Medulla oblongata (tissue), 1 donor: ENCODE measurements around the gene CAPN8.
"Not testable (repeated sequence)": the region's sequence is repeated elsewhere in the genome, so short reads cannot be mapped to it uniquely, and the experiment has no call there.

Source experiments
- DNase-seq: peaks from one replicate; pipeline ENCODE4 v3.0.0-alpha.2; 2015; ENCODE audit errors: extremely low spot score

The CAPN8 gene

DNA sequence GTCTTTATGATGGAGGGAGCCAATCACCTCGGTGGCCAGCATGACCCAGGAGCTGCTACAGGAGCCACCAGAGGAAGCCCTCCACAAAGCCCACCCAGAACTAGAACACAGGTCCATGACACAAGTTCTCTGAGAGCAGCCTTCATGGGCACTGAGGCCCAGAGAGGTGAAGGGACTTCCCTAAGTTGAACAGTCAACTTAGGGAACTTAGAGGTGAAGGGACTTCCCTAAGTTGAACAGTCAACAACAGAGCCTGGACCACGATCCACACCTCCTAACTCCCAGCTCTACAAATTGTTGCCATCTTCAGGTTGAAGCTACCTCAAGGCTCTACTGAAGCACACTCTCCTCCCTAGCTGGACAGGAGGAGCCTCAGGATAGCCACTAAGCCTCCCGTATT is 139.5 kb downstream of the CAPN8 start:
- DNase-seq: no peak

DNA sequence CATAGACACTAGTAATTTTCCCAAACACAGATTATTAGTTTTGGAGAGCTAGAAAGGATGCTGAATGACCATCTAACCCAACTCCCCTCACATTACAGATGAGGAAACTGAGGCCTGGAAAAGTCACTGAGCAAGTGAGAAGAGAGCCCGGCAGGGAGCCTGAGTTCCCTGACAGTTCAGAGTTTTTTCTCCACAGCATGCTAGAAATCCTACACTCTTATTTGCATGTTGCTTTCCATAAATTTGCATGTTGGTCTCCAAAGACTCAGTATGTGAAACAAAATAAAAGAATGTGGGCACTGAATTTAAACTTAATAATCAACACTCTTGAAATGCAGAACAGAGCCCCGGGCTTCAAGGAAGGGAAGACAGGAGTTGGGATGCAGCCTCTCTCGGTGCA is 140.0 kb downstream of the CAPN8 start:
- no peak for DNase-seq

DNA sequence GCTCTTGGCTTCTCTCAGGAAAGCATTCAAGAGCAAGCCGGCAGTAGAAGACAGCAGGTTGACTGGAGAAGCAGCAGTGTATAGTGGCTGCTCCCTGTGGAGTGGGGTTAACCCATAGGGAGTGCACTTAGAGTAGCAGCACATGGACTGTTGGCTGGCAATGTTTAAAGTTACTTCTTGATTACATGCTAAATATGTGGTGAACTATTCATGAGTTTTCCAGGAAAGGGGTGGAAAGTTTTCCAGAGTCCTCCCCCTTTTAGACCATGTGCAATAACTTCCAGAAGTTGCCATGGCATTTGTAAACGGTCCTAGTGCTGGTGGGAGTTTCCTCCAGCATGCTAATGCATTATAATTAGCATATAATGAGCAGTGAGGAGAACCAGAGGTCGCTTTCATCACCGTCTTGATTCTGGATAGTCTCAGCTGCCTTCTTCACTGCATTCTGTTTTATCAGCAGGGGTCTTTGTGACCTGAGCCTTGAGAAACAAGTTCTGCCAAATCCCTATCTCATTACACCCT is 140.5 kb downstream of the CAPN8 start:
- no peak for DNase-seq

- no peak for DNase-seq
Measured at GRCh38 chr1:223521150-223521549, 144.4 kb downstream of the CAPN8 start.

DNA sequence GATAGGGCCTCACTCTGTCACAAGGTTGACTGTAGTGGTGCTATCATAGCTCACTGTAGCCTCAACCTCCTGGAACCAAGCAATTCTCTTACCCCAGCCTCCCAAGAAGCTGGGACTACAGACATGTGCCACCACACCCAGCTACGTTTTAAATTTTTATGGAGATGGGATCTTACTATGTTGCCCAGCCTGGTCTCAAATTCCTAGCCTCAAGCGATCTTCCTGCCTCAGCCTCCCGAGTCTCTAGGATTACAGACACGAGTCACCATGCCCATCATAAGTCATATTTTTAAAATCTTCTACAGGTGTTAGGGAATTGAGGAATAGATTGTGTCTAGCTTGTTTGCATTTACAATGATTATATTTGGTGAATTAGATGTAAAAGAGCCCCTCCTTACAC is 145.3 kb downstream of the CAPN8 start:
- no peak for DNase-seq

DNA sequence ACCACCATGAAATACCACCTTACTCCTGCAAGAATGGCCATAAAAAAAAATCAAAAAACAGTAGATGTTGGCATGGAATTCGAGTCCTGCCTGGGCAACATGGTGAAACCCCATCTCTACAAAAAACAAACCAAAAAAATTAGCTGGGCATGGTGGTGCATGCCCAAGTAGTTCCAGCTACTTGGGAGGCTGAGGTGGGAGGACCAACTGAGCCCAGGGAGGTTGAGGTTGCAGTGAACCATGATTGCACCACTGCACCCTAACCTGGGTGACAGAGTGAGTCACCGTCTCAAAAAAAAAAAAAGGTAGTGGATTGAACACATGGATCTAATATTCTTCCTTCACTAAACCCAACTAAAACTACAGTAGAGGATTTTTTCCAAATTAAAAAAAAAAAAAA is 146.4 kb downstream of the CAPN8 start:
- DNase-seq: no peak

DNA sequence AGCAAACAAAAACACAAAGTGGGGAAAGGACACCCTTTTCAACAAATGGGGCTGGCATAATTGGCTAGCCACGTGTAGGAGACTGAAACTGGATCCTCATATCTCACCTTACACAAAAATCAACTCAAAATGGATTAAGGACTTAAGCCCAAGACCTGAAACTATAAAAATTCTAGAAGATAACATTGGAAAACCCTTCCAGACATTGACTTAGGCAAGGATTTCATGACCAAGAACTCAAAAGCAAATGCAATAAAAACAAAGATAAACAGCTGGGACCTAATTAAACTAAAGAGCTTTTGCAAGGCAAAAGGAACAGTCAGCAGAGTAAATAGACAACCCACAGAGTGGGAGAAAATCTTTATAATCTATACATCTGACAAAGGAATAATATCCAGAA is 146.9 kb downstream of the CAPN8 start:
- not testable (repeated sequence) for DNase-seq

- no peak for DNase-seq
Measured at GRCh38 chr1:223515926-223516325, 149.6 kb downstream of the CAPN8 start.

DNA sequence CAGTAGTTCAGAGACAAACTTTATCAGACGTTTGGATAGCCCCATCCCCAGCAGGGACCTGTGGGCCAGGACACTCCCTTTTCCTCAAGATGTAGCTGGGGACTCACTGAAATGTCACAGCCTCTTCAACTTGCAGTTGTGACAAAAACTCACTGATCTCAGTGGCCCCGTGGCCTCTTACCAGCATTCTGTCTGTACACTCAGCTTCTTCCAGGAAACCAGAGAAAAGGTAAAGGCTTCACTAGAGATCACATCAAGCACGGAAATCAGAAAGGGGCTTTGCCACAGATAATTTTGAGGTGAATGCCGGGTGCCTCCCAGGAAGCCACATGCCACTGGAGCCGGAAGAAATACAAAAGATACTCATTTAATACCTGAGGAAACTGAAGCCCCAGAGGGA is 150.1 kb downstream of the CAPN8 start:
- no peak for DNase-seq

GRCh38 chr1:223514644-223515043 is 150.9 kb downstream of the CAPN8 start:
- DNase-seq: no peak

GRCh38 chr1:223513309-223513708 is 152.2 kb downstream of the CAPN8 start:
- DNase-seq: no peak

DNA sequence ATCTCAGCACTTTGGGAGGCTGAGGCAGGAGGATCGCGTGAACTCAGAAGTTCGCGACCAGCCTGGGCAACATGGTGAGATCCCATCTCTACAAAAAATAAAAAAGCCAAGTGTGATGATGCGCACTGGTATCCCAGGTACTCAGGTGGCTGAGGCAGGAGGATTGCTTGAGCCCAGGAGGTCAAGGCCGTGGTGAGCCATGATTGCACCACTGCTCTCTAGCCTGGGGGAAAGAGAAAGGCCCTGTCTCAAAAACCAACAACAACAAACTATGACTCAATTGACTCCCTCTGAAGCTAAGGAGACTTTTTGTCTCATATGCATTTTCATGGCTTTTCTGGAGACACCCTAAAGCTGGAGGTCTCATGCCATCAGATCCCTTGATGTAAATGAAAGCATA is 153.4 kb downstream of the CAPN8 start:
- DNase-seq: no peak

DNA sequence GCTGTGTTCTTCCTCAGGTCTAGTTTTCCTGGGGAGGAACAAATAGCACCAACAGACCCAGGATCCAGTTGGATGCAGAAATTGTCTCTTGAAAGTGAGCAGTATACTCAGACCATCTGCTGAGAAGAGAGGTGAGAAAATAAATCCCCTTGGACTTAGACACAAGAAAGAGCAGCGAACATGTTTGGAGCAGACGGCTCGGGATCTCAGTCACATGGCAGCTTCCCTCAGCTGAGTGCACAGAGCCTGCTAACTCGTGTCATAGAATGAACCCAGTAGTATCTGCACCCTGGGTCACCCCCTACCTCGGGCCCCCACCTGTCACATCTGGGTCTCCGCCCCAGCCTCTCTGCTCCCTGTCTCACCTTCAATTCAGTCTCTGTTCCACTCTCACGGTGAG is 156.7 kb downstream of the CAPN8 start:
- no peak for DNase-seq

DNA sequence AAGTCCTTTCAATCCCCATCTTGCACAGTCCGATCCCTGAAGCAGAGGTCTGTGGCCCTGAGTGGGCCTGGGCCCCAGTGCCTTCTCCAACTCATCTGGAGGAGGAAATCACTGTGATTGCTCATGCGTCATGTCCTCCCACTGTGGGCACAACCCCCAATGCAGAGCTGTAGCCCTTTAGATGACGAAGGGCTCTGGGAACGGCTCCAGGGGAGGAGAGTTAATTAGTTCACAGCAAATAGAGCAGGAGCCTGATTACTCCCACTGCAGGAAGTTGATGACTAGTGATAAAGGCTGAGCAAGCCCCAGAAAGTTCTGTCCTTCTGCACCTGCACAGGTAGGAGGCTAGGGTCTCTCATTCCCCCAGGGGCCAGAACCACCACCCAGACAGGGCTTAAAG is 160.8 kb downstream of the CAPN8 start:
- no peak for DNase-seq

DNA sequence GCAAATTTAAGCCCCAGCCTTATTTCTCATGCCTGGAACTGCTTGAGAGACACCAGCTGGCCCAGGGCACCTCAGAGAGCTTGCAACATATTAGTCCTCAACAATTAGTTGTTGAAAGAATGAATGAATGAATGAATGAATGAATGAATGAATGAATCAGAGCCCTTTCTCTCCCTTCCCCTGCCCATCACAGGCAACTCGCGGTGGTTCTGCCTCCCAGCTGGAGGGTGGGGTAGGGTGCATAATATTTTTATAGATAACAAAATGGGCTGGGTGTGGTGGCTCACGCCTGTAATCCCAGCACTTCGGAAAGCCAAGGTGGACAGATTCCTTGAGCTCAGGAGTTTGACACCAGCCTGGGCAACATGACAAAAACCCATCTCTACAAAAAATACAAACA is 162.2 kb downstream of the CAPN8 start:
- DNase-seq: no peak

DNA sequence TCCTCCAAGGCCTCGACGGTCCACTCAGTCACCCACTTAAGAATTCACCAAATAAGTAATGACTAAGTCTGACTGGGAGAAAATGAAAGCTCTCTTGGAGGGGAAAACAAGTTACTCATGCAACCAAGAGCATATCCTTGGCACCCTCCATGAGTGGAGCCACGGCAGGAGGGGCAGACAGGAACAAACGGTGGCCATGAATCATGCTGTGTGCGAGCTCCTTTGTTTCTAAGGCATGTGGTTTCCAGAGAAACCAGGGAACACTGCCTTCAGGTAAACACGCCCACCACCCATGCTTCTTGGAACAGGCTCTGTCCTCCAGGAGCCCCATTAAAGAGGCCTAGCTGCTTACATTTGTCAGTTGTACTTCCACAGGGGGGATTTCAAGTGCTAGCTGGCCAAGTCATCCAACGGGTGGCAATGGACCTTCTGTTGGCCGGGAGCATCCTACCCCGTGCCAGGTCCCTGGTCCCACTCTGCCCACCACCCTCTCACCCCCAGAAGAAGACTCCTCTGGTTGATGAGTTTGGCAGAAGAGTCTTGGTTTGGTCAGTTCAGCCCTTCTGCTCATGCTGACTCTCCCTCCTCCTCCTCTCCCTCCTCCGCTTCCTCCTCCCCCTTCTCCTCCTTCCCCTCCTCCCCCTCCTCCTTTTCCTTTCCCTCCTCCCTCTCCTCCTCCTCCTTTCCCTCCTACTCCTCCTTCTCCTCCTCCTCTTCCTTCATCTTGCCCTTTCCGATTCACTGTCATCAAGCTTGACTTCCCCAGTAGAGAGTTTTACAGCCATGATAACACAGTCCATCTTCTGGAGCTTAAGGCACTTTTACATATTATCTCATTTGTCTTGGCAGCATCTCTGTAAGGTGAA is 164.7 kb downstream of the CAPN8 start:
- no peak for DNase-seq

DNA sequence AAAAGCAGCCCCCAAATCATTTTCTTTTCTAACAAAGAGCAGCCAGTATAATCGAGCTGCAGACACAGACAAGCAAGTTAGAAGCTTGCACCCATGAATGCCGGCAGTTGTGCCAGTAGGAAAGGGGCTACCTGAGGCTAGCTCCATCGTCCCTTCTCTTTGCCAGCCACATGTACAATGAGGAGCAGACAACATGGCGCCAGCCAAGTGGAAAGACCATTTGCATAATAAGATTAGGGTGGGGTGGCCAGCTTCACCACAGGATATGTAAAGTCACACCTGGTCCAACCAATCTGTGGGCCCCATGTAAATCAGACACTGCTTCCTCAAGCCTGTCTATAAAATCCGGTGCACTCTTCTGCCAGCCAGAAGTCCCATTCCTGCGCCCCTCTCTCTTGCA is 168.6 kb downstream of the CAPN8 start:
- DNase-seq: no peak

DNA sequence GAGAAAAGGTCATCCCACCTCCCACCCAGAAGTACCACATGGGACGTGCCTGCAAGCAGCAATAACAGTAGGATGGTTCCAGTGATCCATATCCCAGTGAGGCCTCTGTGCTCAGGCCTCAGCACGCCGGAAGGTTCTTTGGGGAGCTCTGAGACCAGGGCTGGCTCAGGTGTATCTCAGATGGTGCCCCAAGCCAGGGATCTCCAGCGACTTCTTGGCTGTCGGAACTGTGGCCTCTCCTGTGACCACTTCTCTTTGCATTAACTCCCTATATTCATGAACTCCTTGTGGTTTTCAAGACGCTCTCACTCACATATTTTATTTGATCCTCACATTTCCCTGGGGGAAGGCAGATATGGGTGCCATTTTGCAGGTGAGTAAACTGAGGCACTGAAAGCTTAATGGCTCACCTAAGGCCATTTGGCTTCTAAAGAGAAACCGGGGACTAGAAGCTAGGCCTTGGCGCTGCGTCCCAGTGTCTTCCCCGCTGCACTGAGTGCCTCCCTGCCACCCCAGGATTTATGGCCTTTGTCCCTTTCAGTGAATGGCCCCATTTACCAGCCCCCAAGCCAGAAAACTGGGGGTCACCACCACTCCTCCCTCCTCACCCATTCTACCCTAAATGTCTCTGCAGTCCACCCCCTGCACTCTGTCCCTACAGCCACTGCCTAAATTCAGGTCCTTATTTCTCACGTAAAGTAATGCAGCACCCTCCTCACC is 170.4 kb downstream of the CAPN8 start:
- no peak for DNase-seq

DNA sequence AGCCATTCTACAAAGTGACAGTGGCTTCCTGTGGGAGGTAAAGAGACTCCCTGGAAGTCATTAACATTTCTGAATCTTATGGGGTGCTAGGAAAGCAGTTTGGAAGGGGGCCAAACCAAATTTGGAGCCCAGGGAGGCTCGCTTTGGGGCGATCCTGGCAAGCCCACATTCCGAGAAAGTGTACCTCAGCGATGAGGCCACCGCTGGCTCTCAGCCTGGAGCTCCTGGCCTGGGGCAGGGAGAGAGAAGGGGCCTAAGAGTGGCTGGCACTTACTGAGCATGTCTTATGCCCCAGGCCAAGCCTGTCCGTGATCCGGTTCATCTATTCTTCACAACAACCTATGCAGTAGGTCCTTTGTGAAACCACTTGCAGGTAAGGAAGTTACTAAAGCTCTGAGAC is 173.5 kb downstream of the CAPN8 start:
- DNase-seq: no peak
